Loucy (cell line): ENCODE measurements around the gene ALX3.

Experiments used
- EZH2phosphoT487 ChIP-seq: fragments of 200-600 bp; IDR thresholded peaks from 2 replicates; pipeline ENCODE4 v1.6.1; 2018; ENCODE audit warnings: antibody characterized with exemption, mild to moderate bottlenecking, moderate library complexity, borderline replicate concordance
- TF ChIP-seq, protein P1 (sequence below): fragments of 200-600 bp; sonication (generic); conservative IDR thresholded peaks from 2 replicates; pipeline ENCODE4 v1.5.1; 2014; ENCODE audit warnings: mild to moderate bottlenecking, antibody characterized with exemption, low read length

DNA sequence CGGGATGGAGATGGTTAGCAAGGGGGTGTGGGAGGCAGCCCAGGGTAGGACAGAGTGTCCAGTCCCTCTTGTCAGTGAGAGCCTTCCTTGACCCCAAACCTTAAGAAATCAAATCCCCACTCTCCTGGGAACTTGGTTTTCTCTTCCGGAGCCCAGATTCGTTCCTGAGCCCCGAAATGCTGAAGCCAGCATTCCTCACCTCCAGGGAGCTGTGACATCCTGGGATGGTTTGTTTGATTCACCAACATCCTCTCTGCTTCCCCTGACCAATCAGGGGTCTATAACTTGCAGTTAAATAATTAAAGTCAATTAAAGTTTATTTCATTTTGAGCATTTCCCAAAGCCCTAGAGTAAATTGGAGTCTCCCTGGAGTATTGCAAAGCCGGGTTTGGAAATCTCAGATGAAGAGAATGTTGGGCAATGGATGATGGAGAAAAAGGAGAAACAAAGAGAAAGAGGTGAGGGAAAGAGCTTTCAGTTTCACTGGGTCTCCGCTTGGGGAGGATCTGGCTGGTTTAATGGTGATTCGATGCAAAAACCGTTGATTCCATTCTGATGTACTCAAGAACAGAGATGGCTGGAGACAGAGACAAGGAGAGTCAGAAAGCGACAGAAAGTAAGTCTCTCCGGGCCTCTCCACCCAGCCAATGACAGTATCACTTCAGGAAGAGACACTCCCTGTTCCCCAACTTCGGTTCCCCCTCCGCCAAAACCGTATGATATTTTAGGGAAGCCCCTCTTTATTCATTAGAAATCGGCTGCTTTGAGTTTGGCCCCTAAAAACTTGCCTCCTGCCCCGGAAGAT lies 12.8 kb upstream of the ALX3 start:
- TF ChIP-seq, protein P1, sequence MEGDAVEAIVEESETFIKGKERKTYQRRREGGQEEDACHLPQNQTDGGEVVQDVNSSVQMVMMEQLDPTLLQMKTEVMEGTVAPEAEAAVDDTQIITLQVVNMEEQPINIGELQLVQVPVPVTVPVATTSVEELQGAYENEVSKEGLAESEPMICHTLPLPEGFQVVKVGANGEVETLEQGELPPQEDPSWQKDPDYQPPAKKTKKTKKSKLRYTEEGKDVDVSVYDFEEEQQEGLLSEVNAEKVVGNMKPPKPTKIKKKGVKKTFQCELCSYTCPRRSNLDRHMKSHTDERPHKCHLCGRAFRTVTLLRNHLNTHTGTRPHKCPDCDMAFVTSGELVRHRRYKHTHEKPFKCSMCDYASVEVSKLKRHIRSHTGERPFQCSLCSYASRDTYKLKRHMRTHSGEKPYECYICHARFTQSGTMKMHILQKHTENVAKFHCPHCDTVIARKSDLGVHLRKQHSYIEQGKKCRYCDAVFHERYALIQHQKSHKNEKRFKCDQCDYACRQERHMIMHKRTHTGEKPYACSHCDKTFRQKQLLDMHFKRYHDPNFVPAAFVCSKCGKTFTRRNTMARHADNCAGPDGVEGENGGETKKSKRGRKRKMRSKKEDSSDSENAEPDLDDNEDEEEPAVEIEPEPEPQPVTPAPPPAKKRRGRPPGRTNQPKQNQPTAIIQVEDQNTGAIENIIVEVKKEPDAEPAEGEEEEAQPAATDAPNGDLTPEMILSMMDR = no peak
- no peak for TF ChIP-seq EZH2phosphoT487
